ENCODE data around the gene GIPC3.

Gene GIPC3

GRCh38 chr19:3585301-3586126 is at the start of gene GIPC3:
Gene GIPC3 (plus strand): TSS chr19:3585478. CDS start chr19:3585598, 120 bp downstream.
- TF ChIP-seq CEBPB (IDR thresholded peaks at IDR 0.05): no peak
- TF ChIP-seq MAX (IDR thresholded peaks at IDR 0.05): no peak
- TF ChIP-seq EP300 (IDR thresholded peaks at IDR 0.05; ENCODE audit: borderline replicate concordance): no peak
- TF ChIP-seq REST (IDR thresholded peaks at IDR 0.05; ENCODE audit: low read depth): no peak
- no peak for TF ChIP-seq TEAD4 (IDR thresholded peaks at IDR 0.05)
- no peak for TF ChIP-seq RAD21 (IDR thresholded peaks at IDR 0.05; ENCODE audit: low read depth)
- no peak for TF ChIP-seq FOXM1 (IDR thresholded peaks at IDR 0.05; ENCODE audit: borderline replicate concordance, low read depth)
- no peak for TF ChIP-seq YY1 (IDR thresholded peaks at IDR 0.05; ENCODE audit: low read depth)
- no peak for TF ChIP-seq ZBTB7A (IDR thresholded peaks at IDR 0.05; ENCODE audit: low read depth)
- TF ChIP-seq TCF12 (IDR thresholded peaks at IDR 0.05; ENCODE audit: low read depth): no peak
- no peak for TF ChIP-seq CREB1 (IDR thresholded peaks at IDR 0.05; ENCODE audit: low read depth)

- TF ChIP-seq ZBTB7A (IDR thresholded peaks at IDR 0.05; ENCODE audit: low read depth) (no peak), NFIC (IDR thresholded peaks at IDR 0.05) (no peak), YY1 (IDR thresholded peaks at IDR 0.05; ENCODE audit: low read depth) (no peak), TEAD4 (IDR thresholded peaks at IDR 0.05) (no peak), EP300 (IDR thresholded peaks at IDR 0.05; ENCODE audit: borderline replicate concordance) (no peak), RAD21 (IDR thresholded peaks at IDR 0.05; ENCODE audit: low read depth) (no peak), FOXM1 (IDR thresholded peaks at IDR 0.05; ENCODE audit: borderline replicate concordance, low read depth) (no peak), TCF12 (IDR thresholded peaks at IDR 0.05; ENCODE audit: low read depth) (no peak), MAX (IDR thresholded peaks at IDR 0.05) (no peak), CREB1 (IDR thresholded peaks at IDR 0.05; ENCODE audit: low read depth) (no peak), USF1 (IDR thresholded peaks at IDR 0.05) (no peak), TAF1 (IDR thresholded peaks at IDR 0.05; ENCODE audit: low read depth) (no peak), REST (IDR thresholded peaks at IDR 0.05; ENCODE audit: low read depth) (no peak), CEBPB (IDR thresholded peaks at IDR 0.05) (no peak)
These were observed 49.7 kb upstream of the GIPC3 start for GRCh38 chr19:3535563-3535965.

- TF ChIP-seq FOXM1 (IDR thresholded peaks at IDR 0.05; ENCODE audit: borderline replicate concordance, low read depth) (no peak), NFIC (IDR thresholded peaks at IDR 0.05) (no peak), MAX (IDR thresholded peaks at IDR 0.05) (no peak), TCF12 (IDR thresholded peaks at IDR 0.05; ENCODE audit: low read depth) (no peak), TAF1 (IDR thresholded peaks at IDR 0.05; ENCODE audit: low read depth) (no peak), EP300 (IDR thresholded peaks at IDR 0.05; ENCODE audit: borderline replicate concordance) (no peak), RAD21 (IDR thresholded peaks at IDR 0.05; ENCODE audit: low read depth) (no peak), USF1 (IDR thresholded peaks at IDR 0.05) (no peak), TEAD4 (IDR thresholded peaks at IDR 0.05) (no peak), EGR1 (IDR thresholded peaks at IDR 0.05) (no peak), YY1 (IDR thresholded peaks at IDR 0.05; ENCODE audit: low read depth) (no peak), ZBTB7A (IDR thresholded peaks at IDR 0.05; ENCODE audit: low read depth) (no peak), REST (IDR thresholded peaks at IDR 0.05; ENCODE audit: low read depth) (no peak)
These were observed 49.3 kb upstream of the GIPC3 start for GRCh38 chr19:3535981-3536380.

All from Ishikawa (cell line).